Heart left ventricle (tissue), 16 donors: Measurements from ENCODE around the gene OTOA. TPM values are rescaled to one million over a fixed set of nuclear protein-coding genes. Genes with fewer than 3 reads are reported as not detected.
"Not testable (repeated sequence)": the region's sequence is repeated elsewhere in the genome, so short reads cannot be mapped to it uniquely, and the experiment has no call there.

ENCODE experiments used
- ATAC-seq, 4 donors: fragments of 200-7000 bp; cut with Tn5 transposase; one replicate each; pipeline ENCODE4 v1.9.1; 2020 to 2022; ENCODE audit warnings: moderate library complexity in 4 of 4, mild to moderate bottlenecking in 3 of 4, moderate number of reproducible peaks in 1 of 4
- DNase-seq, 5 donors: peaks; one replicate each; pipeline ENCODE4 v3.0.0-alpha.2; 2020
- H3K27ac ChIP-seq, 12 donors: fragments of 200-600 bp; sonication (generic) in 4 of 12; one replicate each; pipeline versions ENCODE4 v1.5.0 to v1.8.0; 2016 to 2022; ENCODE audit warnings: mild to moderate bottlenecking in 2 of 12
- H3K27me3 ChIP-seq, 9 donors: fragments of 200-600 bp; sonication (generic) in 2 of 9; one replicate each; pipeline versions ENCODE4 v1.5.1 to v1.8.0; 2016 to 2022; ENCODE audit warnings: mild to moderate bottlenecking in 3 of 9
- H3K36me3 ChIP-seq, 9 donors: fragments of 200-600 bp; sonication (generic) in 2 of 9; one replicate each; pipeline versions ENCODE4 v1.5.0 to v1.8.0; 2018 to 2022; ENCODE audit warnings: mild to moderate bottlenecking in 2 of 9
- H3K4me1 ChIP-seq, 12 donors: fragments of 200-600 bp; sonication (generic) in 4 of 12; one replicate each; pipeline versions ENCODE4 v1.5.0 to v1.8.0; 2016 to 2022; ENCODE audit warnings: mild to moderate bottlenecking in 3 of 12
- H3K4me3 ChIP-seq, 12 donors: fragments of 200-600 bp; sonication (generic) in 4 of 12; one replicate each; pipeline versions ENCODE4 v1.5.0 to v1.8.0; 2017 to 2022; ENCODE audit warnings: mild to moderate bottlenecking in 9 of 12, moderate library complexity in 4 of 12
- H3K9me3 ChIP-seq, 12 donors: fragments of 200-600 bp; sonication (generic) in 4 of 12; one replicate each; pipeline versions ENCODE4 v1.5.0 to v1.8.0; 2016 to 2022; ENCODE audit warnings: mild to moderate bottlenecking in 1 of 12
- POLR2A ChIP-seq, 2 donors: fragments of 450-650 bp; IDR thresholded peaks; one replicate each; pipeline ENCODE4 v1.6.1; 2017; ENCODE audit warnings: antibody characterized with exemption in 2 of 2, mild to moderate bottlenecking in 2 of 2, moderate library complexity in 2 of 2
- WGBS, 4 donors: extraction: QIAGEN DNeasy Blood & Tissue Kit in 2 of 4; methylation state at CpG; one replicate each; pipeline versions ENCODE4 v1.1.5 to v1.1.7; 2013 to 2018; 5-methylcytosine and 5-hydroxymethylcytosine counted together
- intact Hi-C, 10 donors: fragments of 100-400 bp; cut with DNase I; formaldehyde crosslinking; loops; one replicate each; pipeline versions ENCODE4 v1.11.1 to v1.14.2; 2022
- polyA plus RNA-seq, 2 donors: library from polyadenylated mRNA; stranded (reverse); fragments of 200-250 nt; gene quantifications; one replicate each; pipeline ENCODE4 v1.2.3, GENCODE V29; 2013
- total RNA-seq, 9 donors: library from RNA; depleted of rRNA in 2 of 9; stranded (reverse); fragments of >200 nt in 2 of 9; fragmentation: NEBNext Ultra II Directional in 3 of 9; extraction: Animal tissue kit (Norgen Biotek cat#: 25700) in 3 of 9; gene quantifications; one replicate each; pipeline versions ENCODE4 v1.1.0 to v1.2.4, GENCODE V29; 2016 to 2023
- TF ChIP-seq, protein P1 (sequence below), 12 donors: fragments of 200-600 bp; sonication (generic) in 4 of 12; IDR thresholded peaks; one replicate each; pipeline versions ENCODE4 v1.5.0 to v1.8.0; 2018 to 2022; ENCODE audit warnings: antibody characterized with exemption in 12 of 12, mild to moderate bottlenecking in 5 of 12
- donor health status: ischemic (EF 13 %, LVEDD 7.1; RV severe dilation, severe dysfunction).
- donor health status: healthy with polysubstance abuse.
- donor health status: DM: no; HTN: yes; CAD: no.
- donor health status: DM: no; HTN: no; CAD: no.
- donor health status: ischemic (EF 25% LVEDD 6.9; RV normal size, moderate dysfunction).
- donor health status: ischemic (EF 25% LVEDD 5.7; RV mildly dilated, moderate dysfunction).
- donor health status: healthy.
- donor health status: DM: yes; HTN: yes; CAD: no.
- donor health status: ischemic (EF 35%, LVEDD 5.7; RV mildly dilated, moderate dysfunction).
- donor health status: nonischemic (EF 11% LVEDD 7.7; RV severe dilation, severe dysfunction).
- donor health status: DM: yes; HTN: yes; CAD: no.
- donor health status: PGD.
- donor health status: ischemic (EF 29% LVEDD 5.4; RV normal size, mild dysfunction).
- donor health status: nonischemic (EF 23%, LVEDD 6.1; RV moderate dilation, normal function).

Gene OTOA
- total and polyA plus RNA-seq, 11 donors: 0.03 to 0.41 (median 0.27) TPM; not detected in 7

GRCh38 chr16:21664801-21665492 lies 1.2 kb downstream of the OTOA start:
- no peak overlapping the region for H3K4me3 ChIP-seq
- H3K9me3 ChIP-seq: no peaks in the 10 kb centered on the region
- WGBS, 4 donors: 93 to 95% (median 94%) methylated on average over 10 of the region's 10 CpGs
- H3K36me3 ChIP-seq: no peaks in the 10 kb centered on the region
- intact Hi-C loops: loop anchor here in 1 of 10 donors (5.0 kb wide), 1 partner anchor 47 kb away; no protein-coding TSS in a partner anchor
- H3K27ac ChIP-seq: no peak overlapping the region
- peaks cover 0 to 10% (median 0%) of the 10 kb centered on the region in 12 donors for H3K4me1 ChIP-seq
- DNase-seq (no peak), ATAC-seq (no peak)
- H3K27me3 ChIP-seq: peaks cover 0 to 22% (median 6%) of the 10 kb centered on the region in 9 donors
- TF ChIP-seq POLR2A (IDR thresholded peaks at IDR 0.05): no peak
- TF ChIP-seq, protein P1, sequence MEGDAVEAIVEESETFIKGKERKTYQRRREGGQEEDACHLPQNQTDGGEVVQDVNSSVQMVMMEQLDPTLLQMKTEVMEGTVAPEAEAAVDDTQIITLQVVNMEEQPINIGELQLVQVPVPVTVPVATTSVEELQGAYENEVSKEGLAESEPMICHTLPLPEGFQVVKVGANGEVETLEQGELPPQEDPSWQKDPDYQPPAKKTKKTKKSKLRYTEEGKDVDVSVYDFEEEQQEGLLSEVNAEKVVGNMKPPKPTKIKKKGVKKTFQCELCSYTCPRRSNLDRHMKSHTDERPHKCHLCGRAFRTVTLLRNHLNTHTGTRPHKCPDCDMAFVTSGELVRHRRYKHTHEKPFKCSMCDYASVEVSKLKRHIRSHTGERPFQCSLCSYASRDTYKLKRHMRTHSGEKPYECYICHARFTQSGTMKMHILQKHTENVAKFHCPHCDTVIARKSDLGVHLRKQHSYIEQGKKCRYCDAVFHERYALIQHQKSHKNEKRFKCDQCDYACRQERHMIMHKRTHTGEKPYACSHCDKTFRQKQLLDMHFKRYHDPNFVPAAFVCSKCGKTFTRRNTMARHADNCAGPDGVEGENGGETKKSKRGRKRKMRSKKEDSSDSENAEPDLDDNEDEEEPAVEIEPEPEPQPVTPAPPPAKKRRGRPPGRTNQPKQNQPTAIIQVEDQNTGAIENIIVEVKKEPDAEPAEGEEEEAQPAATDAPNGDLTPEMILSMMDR (IDR thresholded peaks at IDR 0.05): no peak

DNA sequence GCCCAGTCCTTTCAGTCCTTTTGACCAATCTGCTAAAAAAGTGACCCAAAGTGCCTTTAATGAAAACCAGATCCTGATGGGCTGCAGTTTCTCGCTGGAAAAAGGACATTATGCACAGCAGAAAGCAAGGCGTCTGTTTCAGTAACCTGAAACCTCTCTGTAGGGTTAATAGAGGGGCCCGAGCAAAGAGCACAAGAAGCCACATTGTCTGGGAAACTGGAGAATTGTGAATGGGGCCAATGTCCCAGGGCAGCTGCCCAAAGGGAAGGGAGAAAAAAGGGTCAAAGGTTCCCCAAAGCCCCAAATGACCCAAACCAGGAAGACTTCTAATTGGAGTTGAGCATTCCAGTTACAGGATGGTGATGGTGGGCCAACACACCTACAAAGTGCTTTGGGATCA lies 3.0 kb downstream of the OTOA start:
- Histone ChIP-seq H3K4me1 (peaks cover 0 to 8% (median 0%) of the 10 kb centered on the region in 12 donors), H3K9me3 (no peaks in the 10 kb centered on the region), H3K27me3 (peaks cover 0 to 22% (median 6%) of the 10 kb centered on the region in 9 donors), H3K27ac (no peak overlapping the region), H3K36me3 (no peaks in the 10 kb centered on the region), H3K4me3 (no peak overlapping the region)
- WGBS, 4 donors: 38 to 63% (median 55%) methylated on average over 3 of the region's 3 CpGs
- TF ChIP-seq, protein P1 (IDR thresholded peaks at IDR 0.05): no peak
- TF ChIP-seq POLR2A (IDR thresholded peaks at IDR 0.05): no peak
- ATAC-seq (no peak), DNase-seq (no peak)
- intact Hi-C loops: no loop called here

GRCh38 chr16:21667575-21667974 lies 3.8 kb downstream of the OTOA start:
- Histone ChIP-seq H3K4me3 (no peak overlapping the region), H3K27me3 (peaks cover 0 to 22% (median 6%) of the 10 kb centered on the region in 9 donors), H3K4me1 (peaks cover 0 to 8% (median 0%) of the 10 kb centered on the region in 12 donors), H3K9me3 (no peaks in the 10 kb centered on the region), H3K36me3 (no peaks in the 10 kb centered on the region), H3K27ac (no peak overlapping the region)
- intact Hi-C loops: no loop called here
- ATAC-seq (no peak), DNase-seq (no peak)
- TF ChIP-seq POLR2A (IDR thresholded peaks at IDR 0.05): no peak
- TF ChIP-seq, protein P1 (IDR thresholded peaks at IDR 0.05): no peak
- 80 to 89% (median 84%) methylated on average over 3 of the region's 3 CpGs for WGBS, 4 donors

DNA sequence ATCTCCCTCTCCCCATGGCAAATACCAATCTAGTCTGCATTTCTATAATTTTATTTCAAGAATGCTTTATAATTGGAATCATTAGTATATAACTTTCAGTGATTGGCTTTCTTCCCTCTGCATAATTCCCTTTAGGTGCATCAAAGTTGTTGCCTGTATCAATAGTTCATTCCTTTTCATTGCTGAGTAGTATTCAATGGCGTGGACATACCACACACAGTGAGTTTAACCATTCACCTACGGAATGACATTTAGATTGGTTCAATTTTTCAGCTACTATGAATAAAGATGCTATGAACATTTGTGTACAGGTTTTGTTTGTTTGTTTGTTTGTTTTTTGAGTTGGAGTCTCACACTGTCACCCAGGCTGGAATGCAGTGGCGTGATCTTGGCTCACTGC lies 9.7 kb downstream of the OTOA start:
- no peak overlapping the region for H3K4me3 ChIP-seq
- peaks cover 0 to 18% (median 0%) of the 10 kb centered on the region in 12 donors for H3K9me3 ChIP-seq
- H3K36me3 ChIP-seq: no peaks in the 10 kb centered on the region
- DNase-seq (no peak), ATAC-seq (no peak)
- H3K27ac ChIP-seq: no peak overlapping the region
- TF ChIP-seq, protein P1 (IDR thresholded peaks at IDR 0.05): no peak
- no peak for TF ChIP-seq POLR2A (IDR thresholded peaks at IDR 0.05)
- no peaks in the 10 kb centered on the region for H3K4me1 ChIP-seq
- WGBS, 4 donors: 64 to 89% (median 86%) methylated on average over 3 of the region's 3 CpGs
- intact Hi-C loops: no loop called here
- peaks cover 0 to 3% (median 0%) of the 10 kb centered on the region in 9 donors for H3K27me3 ChIP-seq

- 86 to 93% (median 87%) methylated on average over 4 of the region's 4 CpGs for WGBS, 4 donors
- H3K4me3 ChIP-seq, H3K4me1 ChIP-seq, H3K27ac ChIP-seq, H3K27me3 ChIP-seq, ATAC-seq, H3K36me3 ChIP-seq, DNase-seq, intact Hi-C loops: not testable (repeated sequence)
- H3K9me3 ChIP-seq: peaks cover 0 to 18% (median 0%) of the 10 kb centered on the region in 12 donors
Observed at GRCh38 chr16:21674456-21674855, 10.7 kb downstream of the OTOA start.

DNA sequence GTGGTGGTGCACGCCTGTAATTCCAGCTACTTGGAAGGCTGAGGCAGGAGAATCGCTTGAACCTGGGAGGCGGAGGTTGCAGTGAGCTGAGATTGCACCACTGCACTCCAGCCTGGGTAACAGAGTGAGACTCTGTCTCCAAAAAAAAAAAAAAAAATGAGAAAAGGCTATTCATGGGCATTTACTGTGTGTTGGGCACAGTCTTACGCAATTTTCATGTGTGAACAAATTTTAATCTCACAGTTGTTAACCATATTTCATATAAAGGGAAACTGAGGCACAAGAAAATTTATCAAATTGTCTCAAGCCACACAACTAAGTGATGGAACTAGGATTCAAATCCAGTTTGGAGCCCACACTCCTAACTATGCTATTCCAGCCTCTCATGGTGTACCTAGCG lies 16.9 kb downstream of the OTOA start:
- H3K27me3 ChIP-seq, H3K9me3 ChIP-seq, H3K4me3 ChIP-seq, intact Hi-C loops, H3K27ac ChIP-seq, H3K4me1 ChIP-seq, DNase-seq, H3K36me3 ChIP-seq, ATAC-seq: not testable (repeated sequence)
- whole genome bisulfite sequencing, 4 donors: 85 to 93% (median 88%) methylated on average over 5 of the region's 5 CpGs
